Tibial artery (tissue), 4 donors: ENCODE data around the gene F10.

Source experiments
- DNase-seq, 2 donors: peaks; one replicate each; pipeline ENCODE4 v3.0.0-alpha.2; 2019
- H3K27ac ChIP-seq, 2 donors: fragments of 200-600 bp; sonication (generic) in 1 of 2; 1 replicate in 1 of 2; 2 replicates in 1 of 2; pipeline ENCODE4 v1.5.1; 2018 to 2019; ENCODE audit warnings: mild to moderate bottlenecking in 1 of 2
- H3K27me3 ChIP-seq, 2 donors: fragments of 200-600 bp; sonication (generic) in 1 of 2; one replicate each; pipeline versions ENCODE4 v1.5.1 to v1.6.0; 2016 to 2019
- H3K36me3 ChIP-seq, 3 donors: fragments of 200-600 bp; sonication (generic) in 2 of 3; one replicate each; pipeline ENCODE4 v1.5.1; 2016 to 2019; ENCODE audit warnings: mild to moderate bottlenecking in 2 of 3
- H3K4me1 ChIP-seq, 4 donors: fragments of 200-600 bp; sonication (generic) in 2 of 4; 1 replicate in 3 of 4; 2 replicates in 1 of 4; pipeline ENCODE4 v1.5.1; 2016 to 2019
- H3K4me3 ChIP-seq, 2 donors: fragments of 200-600 bp; sonication (generic) in 1 of 2; 1 replicate in 1 of 2; 2 replicates in 1 of 2; pipeline ENCODE4 v1.5.1; 2018 to 2019; ENCODE audit warnings: mild to moderate bottlenecking in 2 of 2
- H3K9me3 ChIP-seq, 3 donors: fragments of 200-600 bp; sonication (generic) in 1 of 3; one replicate each; pipeline ENCODE4 v1.5.1; 2016 to 2019
- CTCF ChIP-seq, 2 experiments: fragments of 200-600 bp in 1 of 2; fragments of 450-650 bp in 1 of 2; IDR thresholded peaks; one replicate each; pipeline ENCODE4 v1.5.1; 2017 to 2019; ENCODE audit warnings: antibody characterized with exemption in 2 of 2, mild to moderate bottlenecking in 1 of 2, moderate library complexity in 1 of 2
- intact Hi-C: fragments of 100-400 bp; cut with DNase I; formaldehyde crosslinking; loops from one replicate; pipeline ENCODE4 v1.15.0; 2023; ENCODE audit warnings: low total_unique reads

F10 gene

GRCh38 chr13:113129480-113129879 is 6.9 kb downstream of the F10 start:
- no peaks in the 10 kb centered on the region for H3K36me3 ChIP-seq
- peaks cover 0 to 6% (median 3%) of the 10 kb centered on the region in 4 donors for H3K4me1 ChIP-seq
- no peak for TF ChIP-seq CTCF (IDR thresholded peaks at IDR 0.05)
- H3K27ac ChIP-seq: no peak overlapping the region
- no peaks in the 10 kb centered on the region for H3K9me3 ChIP-seq
- H3K27me3 ChIP-seq: peaks cover 0 to 12% of the 10 kb centered on the region in 2 donors
- H3K4me3 ChIP-seq: peak overlapping the region in 1 of 2 donors; percentile 26
- peak in 1 of 2 donors; percentile 54 for DNase-seq
- intact Hi-C loops: no loop called here

GRCh38 chr13:113129921-113130750 is 7.5 kb downstream of the F10 start:
- Histone ChIP-seq H3K27ac (no peak overlapping the region), H3K4me3 (peak overlapping the region; percentile 13 to 26), H3K9me3 (no peaks in the 10 kb centered on the region), H3K4me1 (peaks cover 0 to 6% (median 3%) of the 10 kb centered on the region in 4 donors), H3K36me3 (no peaks in the 10 kb centered on the region), H3K27me3 (peaks cover 0 to 12% of the 10 kb centered on the region in 2 donors)
- intact Hi-C loops: no loop called here
- TF ChIP-seq CTCF (IDR thresholded peaks at IDR 0.05): no peak
- DNase-seq: peak in 1 of 2 donors; percentile 56

- TF ChIP-seq CTCF (IDR thresholded peaks at IDR 0.05): no peak
- Histone ChIP-seq H3K27ac (no peak overlapping the region), H3K9me3 (no peaks in the 10 kb centered on the region), H3K27me3 (peaks cover 0 to 3% of the 10 kb centered on the region in 2 donors), H3K4me1 (no peaks in the 10 kb centered on the region), H3K4me3 (no peak overlapping the region), H3K36me3 (no peaks in the 10 kb centered on the region)
- intact Hi-C loops: no loop called here
- DNase-seq: no peak
Observed at GRCh38 chr13:113135281-113135760, 12.7 kb downstream of the F10 start.

- no peaks in the 10 kb centered on the region for H3K4me1 ChIP-seq
- no peak for DNase-seq
- intact Hi-C loops: no loop called here
- no peak for TF ChIP-seq CTCF (IDR thresholded peaks at IDR 0.05)
- H3K27me3 ChIP-seq: no peaks in the 10 kb centered on the region
- H3K36me3 ChIP-seq: no peaks in the 10 kb centered on the region
- H3K9me3 ChIP-seq: no peaks in the 10 kb centered on the region
- no peak overlapping the region for H3K27ac ChIP-seq
- no peak overlapping the region for H3K4me3 ChIP-seq
Observed at GRCh38 chr13:113137691-113138298, 15.2 kb downstream of the F10 start.

- intact Hi-C loops: no loop called here
- H3K27me3 ChIP-seq: peaks cover 0 to 1% of the 10 kb centered on the region in 2 donors
- no peaks in the 10 kb centered on the region for H3K36me3 ChIP-seq
Observed at GRCh38 chr13:113138792-113139551, 16.4 kb downstream of the F10 start.

More at GRCh38 chr13:113138792-113139551, 16.4 kb downstream of the F10 start:
- H3K4me3 ChIP-seq: no peak overlapping the region
- no peaks in the 10 kb centered on the region for H3K9me3 ChIP-seq
- peak; percentile 10 to 48 for DNase-seq
- no peak for TF ChIP-seq CTCF (IDR thresholded peaks at IDR 0.05)
- H3K27ac ChIP-seq: no peak overlapping the region
- H3K4me1 ChIP-seq: no peaks in the 10 kb centered on the region
